Suprapubic skin (tissue), 3 donors: ENCODE data around the gene FAM131A.

Experiments used
- EP300 ChIP-seq: sonication (generic); formaldehyde crosslinking; IDR thresholded peaks from one replicate; pipeline ENCODE4 v1.6.1; 2017; ENCODE audit warnings: antibody characterized with exemption
- POLR2A ChIP-seq, 2 donors: fragments of 450-650 bp; IDR thresholded peaks; one replicate each; pipeline ENCODE4 v1.6.1; 2017; ENCODE audit warnings: antibody characterized with exemption in 2 of 2, mild to moderate bottlenecking in 2 of 2, moderate library complexity in 2 of 2
- TF ChIP-seq, protein P1 (sequence below), 2 donors: fragments of 200-600 bp in 1 of 2; fragments of 450-650 bp in 1 of 2; sonication (generic) in 1 of 2; IDR thresholded peaks; one replicate each; pipeline ENCODE4 v1.5.1; 2016 to 2019; ENCODE audit warnings: antibody characterized with exemption in 2 of 2, mild to moderate bottlenecking in 1 of 2, moderate library complexity in 1 of 2

DNA sequence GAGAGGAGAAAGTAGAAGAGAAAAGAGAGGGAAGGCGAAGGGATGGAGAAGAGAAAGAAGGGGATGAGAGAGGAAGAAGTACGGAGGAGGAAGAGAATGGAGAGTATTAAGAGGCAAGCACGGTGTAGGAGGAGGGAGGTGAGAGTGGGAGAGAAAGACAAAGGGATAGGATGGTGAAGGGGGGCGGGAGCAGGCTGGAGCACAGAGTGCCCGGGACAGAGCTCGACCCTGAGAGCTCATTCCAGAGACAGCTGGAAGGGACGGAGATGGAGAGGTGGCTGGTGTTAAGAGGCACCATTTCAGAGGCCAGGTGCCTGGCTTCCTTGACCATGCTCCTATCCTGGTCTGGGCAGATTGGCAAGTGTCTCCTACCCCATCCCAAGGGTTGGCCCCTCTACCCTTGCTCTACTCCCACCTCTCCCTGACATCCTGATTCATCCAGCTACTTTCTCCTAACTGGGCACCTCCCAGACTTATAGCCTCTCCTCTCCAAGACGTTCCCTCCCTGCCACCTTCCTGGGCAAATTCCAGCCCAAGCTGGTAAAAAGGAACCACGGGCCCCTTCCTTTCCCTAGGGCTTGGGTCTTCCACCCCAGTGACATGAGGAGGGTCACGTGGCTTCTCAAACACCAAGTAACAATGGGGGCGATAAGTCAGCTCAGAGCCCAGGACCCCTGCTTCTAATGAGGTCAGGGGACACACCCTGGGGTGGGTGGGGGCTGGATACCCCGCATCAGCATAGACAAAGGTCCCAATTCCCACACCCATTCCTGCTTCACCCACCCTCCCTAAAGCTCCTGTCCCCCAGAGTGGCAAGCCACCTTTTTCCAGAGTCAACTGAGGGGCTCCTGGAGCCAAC, 22.9 kb downstream of the FAM131A start:
- no peak for TF ChIP-seq POLR2A (IDR thresholded peaks at IDR 0.05)
- TF ChIP-seq, protein P1, sequence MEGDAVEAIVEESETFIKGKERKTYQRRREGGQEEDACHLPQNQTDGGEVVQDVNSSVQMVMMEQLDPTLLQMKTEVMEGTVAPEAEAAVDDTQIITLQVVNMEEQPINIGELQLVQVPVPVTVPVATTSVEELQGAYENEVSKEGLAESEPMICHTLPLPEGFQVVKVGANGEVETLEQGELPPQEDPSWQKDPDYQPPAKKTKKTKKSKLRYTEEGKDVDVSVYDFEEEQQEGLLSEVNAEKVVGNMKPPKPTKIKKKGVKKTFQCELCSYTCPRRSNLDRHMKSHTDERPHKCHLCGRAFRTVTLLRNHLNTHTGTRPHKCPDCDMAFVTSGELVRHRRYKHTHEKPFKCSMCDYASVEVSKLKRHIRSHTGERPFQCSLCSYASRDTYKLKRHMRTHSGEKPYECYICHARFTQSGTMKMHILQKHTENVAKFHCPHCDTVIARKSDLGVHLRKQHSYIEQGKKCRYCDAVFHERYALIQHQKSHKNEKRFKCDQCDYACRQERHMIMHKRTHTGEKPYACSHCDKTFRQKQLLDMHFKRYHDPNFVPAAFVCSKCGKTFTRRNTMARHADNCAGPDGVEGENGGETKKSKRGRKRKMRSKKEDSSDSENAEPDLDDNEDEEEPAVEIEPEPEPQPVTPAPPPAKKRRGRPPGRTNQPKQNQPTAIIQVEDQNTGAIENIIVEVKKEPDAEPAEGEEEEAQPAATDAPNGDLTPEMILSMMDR (IDR thresholded peaks at IDR 0.05), result no peak
- TF ChIP-seq EP300, result no peak
